KG1 (cell line): Measurements from ENCODE around the gene PPIF.

Experiments
- DNase-seq: peaks from one replicate; lab custom pipeline; 2025; lab: John Stamatoyannopoulos, UW

PPIF gene

GRCh38 chr10:79403441-79404230 is 56.4 kb downstream of the PPIF start:
- DNase-seq = no peak

GRCh38 chr10:79404231-79404609 is 57.0 kb downstream of the PPIF start:
- DNase-seq = no peak

- no peak for DNase-seq
Measured at GRCh38 chr10:79404690-79405131, 57.4 kb downstream of the PPIF start.
